Uterus (tissue), 4 donors: Measurements from ENCODE around the gene AUP1. TPM values are rescaled to one million over a fixed set of nuclear protein-coding genes. Genes with fewer than 3 reads are reported as not detected.

Source experiments
- DNase-seq, 2 donors: peaks; one replicate each; pipeline ENCODE4 v3.0.0-alpha.2; 2019 to 2020
- H3K27ac ChIP-seq, 2 donors: fragments of 200-600 bp; sonication (generic); 1 replicate in 1 of 2; 2 replicates in 1 of 2; pipeline ENCODE4 v1.5.1; 2016 to 2018
- H3K27me3 ChIP-seq, 2 donors: fragments of 200-600 bp; sonication (generic); one replicate each; pipeline ENCODE4 v1.5.1; 2018 to 2019; ENCODE audit warnings: control low read depth in 1 of 2
- H3K36me3 ChIP-seq, 2 donors: fragments of 200-600 bp; sonication (generic); one replicate each; pipeline ENCODE4 v1.5.1; 2019; ENCODE audit warnings: control low read depth in 1 of 2
- H3K4me1 ChIP-seq, 2 donors: fragments of 200-600 bp; sonication (generic); one replicate each; pipeline ENCODE4 v1.5.1; 2018 to 2019; ENCODE audit warnings: control low read depth in 1 of 2
- H3K4me3 ChIP-seq, 2 donors: fragments of 200-600 bp; sonication (generic); 1 replicate in 1 of 2; 2 replicates in 1 of 2; pipeline ENCODE4 v1.5.1; 2018 to 2019; ENCODE audit warnings: mild to moderate bottlenecking in 1 of 2
- H3K9me3 ChIP-seq, 2 donors: fragments of 200-600 bp; sonication (generic); one replicate each; pipeline ENCODE4 v1.5.1; 2019; ENCODE audit warnings: control low read depth in 1 of 2
- POLR2A ChIP-seq, 2 donors: fragments of 450-650 bp; IDR thresholded peaks; one replicate each; pipeline ENCODE4 v1.6.1; 2016; ENCODE audit warnings: antibody characterized with exemption in 2 of 2, mild to moderate bottlenecking in 1 of 2, moderate library complexity in 1 of 2
- intact Hi-C: fragments of 100-400 bp; cut with DNase I; formaldehyde crosslinking; loops from one replicate; pipeline ENCODE4 v1.15.1; 2023; ENCODE audit warnings: low total_unique reads
- total RNA-seq, 4 donors: library from RNA; depleted of rRNA in 3 of 4; stranded (reverse); fragments of >200 nt in 3 of 4; gene quantifications; one replicate each; pipeline versions ENCODE4 v1.1.0 to v1.2.4, GENCODE V29; 2014 to 2023
- TF ChIP-seq, protein P1 (sequence below), 4 experiments: fragments of 200-600 bp in 2 of 4; fragments of 450-650 bp in 2 of 4; sonication (generic) in 2 of 4; IDR thresholded peaks; one replicate each; pipeline ENCODE4 v1.5.1; 2016 to 2019; ENCODE audit warnings: antibody characterized with exemption in 4 of 4, mild to moderate bottlenecking in 2 of 4, moderate library complexity in 1 of 4
- donor health status: DM: yes; HTN: yes; CAD: no.

The AUP1 gene
- total RNA-seq, 4 donors from 2014 or later, result 62.8 to 87.0 (median 70.7) TPM

DNA sequence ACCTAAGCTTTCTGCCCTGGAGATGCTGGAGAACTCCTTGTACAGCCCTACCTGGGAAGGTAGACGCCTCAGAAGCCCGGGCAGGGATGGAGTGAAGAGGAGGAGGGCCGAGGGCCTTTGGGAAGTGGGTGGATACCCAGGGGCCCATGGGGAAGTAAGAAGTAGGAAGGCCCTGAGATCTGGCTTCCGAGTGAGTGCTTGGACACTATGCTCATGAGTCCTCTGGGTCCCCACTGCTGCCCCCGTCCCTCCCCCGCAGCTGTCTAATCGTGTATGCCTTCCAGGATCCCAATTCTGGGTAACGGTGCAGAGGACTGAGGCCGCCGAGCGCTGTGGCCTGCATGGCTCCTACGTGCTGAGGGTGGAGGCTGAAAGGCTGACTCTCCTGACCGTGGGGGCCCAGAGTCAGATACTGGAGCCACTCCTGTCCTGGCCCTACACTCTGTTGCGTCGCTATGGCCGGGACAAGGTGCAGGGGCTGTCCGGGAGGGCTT, 26.2 kb upstream of the AUP1 start:
- no peaks in the 10 kb centered on the region for H3K36me3 ChIP-seq
- peak overlapping the region; percentile 84 to 88 for H3K27ac ChIP-seq
- no peak for DNase-seq
- no peaks in the 10 kb centered on the region for H3K27me3 ChIP-seq
- H3K4me3 ChIP-seq, result peak overlapping the region; percentile 59 to 81
- H3K4me1 ChIP-seq, result peaks cover 0 to 12% of the 10 kb centered on the region in 2 donors
- TF ChIP-seq POLR2A (IDR thresholded peaks at IDR 0.05), result no peak
- TF ChIP-seq, protein P1, sequence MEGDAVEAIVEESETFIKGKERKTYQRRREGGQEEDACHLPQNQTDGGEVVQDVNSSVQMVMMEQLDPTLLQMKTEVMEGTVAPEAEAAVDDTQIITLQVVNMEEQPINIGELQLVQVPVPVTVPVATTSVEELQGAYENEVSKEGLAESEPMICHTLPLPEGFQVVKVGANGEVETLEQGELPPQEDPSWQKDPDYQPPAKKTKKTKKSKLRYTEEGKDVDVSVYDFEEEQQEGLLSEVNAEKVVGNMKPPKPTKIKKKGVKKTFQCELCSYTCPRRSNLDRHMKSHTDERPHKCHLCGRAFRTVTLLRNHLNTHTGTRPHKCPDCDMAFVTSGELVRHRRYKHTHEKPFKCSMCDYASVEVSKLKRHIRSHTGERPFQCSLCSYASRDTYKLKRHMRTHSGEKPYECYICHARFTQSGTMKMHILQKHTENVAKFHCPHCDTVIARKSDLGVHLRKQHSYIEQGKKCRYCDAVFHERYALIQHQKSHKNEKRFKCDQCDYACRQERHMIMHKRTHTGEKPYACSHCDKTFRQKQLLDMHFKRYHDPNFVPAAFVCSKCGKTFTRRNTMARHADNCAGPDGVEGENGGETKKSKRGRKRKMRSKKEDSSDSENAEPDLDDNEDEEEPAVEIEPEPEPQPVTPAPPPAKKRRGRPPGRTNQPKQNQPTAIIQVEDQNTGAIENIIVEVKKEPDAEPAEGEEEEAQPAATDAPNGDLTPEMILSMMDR (IDR thresholded peaks at IDR 0.05), result no peak
- intact Hi-C loops, result no loop called here
- H3K9me3 ChIP-seq, result no peaks in the 10 kb centered on the region

- DNase-seq, result peak; percentile 43 to 52
- H3K27me3 ChIP-seq, result no peaks in the 10 kb centered on the region
- peak overlapping the region; percentile 84 to 88 for H3K27ac ChIP-seq
- no peaks in the 10 kb centered on the region for H3K9me3 ChIP-seq
- H3K4me3 ChIP-seq, result peak overlapping the region; percentile 59 to 81
- intact Hi-C loops, result no loop called here
- no peaks in the 10 kb centered on the region for H3K36me3 ChIP-seq
- TF ChIP-seq, protein P1 (IDR thresholded peaks at IDR 0.05), result no peak
- TF ChIP-seq POLR2A (IDR thresholded peaks at IDR 0.05), result no peak
- peaks cover 0 to 12% of the 10 kb centered on the region in 2 donors for H3K4me1 ChIP-seq
Measured at GRCh38 chr2:74554820-74555531, 25.5 kb upstream of the AUP1 start.

DNA sequence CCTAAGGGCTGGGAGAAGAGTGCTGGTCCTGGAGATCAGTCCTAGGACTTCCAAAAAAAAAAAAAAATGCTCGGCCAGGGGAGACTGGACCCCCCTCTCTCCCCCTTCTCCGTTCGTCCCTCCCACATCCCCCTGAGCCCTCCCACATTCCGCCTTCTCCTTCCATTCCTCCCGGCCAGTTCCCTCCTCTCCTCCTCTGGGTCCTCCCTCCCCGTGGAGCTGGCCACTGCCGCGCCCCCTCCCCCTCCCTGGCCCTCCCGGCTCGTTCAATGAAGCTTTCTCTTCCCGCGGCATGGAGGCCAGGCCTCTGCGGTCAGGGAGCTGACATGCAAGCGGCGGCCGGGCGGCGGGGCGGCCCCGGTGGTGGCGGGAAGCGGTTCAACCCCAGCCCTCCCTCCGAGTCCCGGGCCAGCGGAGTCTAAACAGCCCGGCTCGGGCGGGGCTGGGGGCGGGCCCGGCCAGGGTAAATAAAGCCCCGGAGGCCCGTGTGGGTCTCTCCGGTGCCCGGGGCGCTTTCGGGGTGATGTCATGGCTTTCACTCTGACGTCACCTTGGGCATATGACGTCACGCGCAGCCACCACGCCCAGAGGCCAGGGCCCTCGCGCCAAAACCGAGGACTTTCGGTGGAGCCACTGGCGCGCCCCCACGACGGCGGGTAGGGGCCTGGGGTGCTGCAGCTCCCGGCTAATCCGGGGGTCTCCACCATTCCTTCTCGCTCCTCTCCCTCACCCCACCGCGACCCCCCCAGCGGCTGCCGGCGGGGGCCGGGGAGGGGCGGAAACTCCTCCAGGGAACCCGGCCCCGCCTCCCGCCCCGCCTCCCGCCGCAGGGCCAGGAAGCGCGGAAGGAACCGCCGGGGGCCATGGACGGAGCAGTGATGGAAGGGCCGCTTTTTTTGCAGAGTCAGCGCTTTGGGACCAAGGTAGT, 24.6 kb upstream of the AUP1 start, which contains the start of the genes DOK1 and LOXL3:
Gene DOK1 (plus strand): TSS at position 829 of the 928 bp plus-strand sequence. CDS start 35 bp downstream, at position 864.
Gene LOXL3 (minus strand): TSS at position 51 of the 928 bp plus-strand sequence. CDS start 1,308 bp downstream, outside the sequence.
- peak; percentile 87 to 89 for DNase-seq
- no peaks in the 10 kb centered on the region for H3K36me3 ChIP-seq
- peak in 1 of 2 donors; percentile 20 for TF ChIP-seq POLR2A (IDR thresholded peaks at IDR 0.05)
- TF ChIP-seq, protein P1 (IDR thresholded peaks at IDR 0.05), result peak in 1 of 4 experiments; percentile 23
- no peaks in the 10 kb centered on the region for H3K9me3 ChIP-seq
- peak within 1 kb of the TSS; percentile 59 to 81 for H3K4me3 ChIP-seq
- H3K27ac ChIP-seq, result peak within 1 kb of the TSS; percentile 84 to 88
- intact Hi-C loops, result no loop called here
- H3K4me1 ChIP-seq, result peaks cover 0 to 12% of the 10 kb centered on the region in 2 donors
- no peaks in the 10 kb centered on the region for H3K27me3 ChIP-seq

DNA sequence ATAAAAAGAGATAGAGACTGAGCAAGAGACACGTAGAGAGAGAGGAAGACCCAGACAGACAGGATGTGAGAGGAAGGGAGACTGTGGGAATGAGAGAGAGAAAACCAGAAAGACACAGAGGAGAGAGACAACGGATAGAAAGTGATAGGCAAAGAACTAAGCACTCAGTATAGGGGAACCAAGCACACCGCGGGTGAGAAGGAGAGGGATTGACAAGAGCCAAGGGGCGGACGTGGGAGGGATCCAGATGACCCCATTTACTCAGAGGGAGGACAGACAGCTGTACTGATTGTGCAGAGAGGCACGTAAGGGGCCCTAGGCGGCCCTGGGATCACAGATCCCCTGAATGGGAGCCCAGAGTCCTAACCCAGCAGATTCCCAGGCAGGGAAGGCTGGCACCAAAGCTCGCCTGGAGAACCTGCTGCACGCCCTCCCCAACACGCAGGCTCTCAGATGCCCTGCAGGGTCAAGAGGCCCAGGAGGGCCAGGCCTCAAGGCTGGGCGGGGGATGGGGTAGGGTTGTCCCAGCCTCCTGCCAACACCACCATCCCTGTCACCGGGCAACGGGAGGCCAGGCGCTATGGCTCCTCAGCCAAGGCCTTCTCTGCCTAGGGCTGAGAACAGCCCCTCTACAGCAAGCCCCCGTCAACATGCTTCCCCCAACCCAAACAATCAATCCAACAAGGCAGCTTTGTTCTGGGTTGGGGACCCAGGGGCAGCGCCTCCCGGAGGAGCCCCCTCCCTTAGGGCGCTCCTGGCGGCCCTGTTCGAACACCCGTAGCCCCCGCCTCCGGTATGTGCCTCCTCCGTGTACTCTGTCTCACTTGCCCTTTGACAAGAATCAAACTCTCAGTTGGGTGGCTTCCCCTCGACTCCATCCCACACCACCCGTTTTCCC, 23.7 kb upstream of the AUP1 start:
- Histone ChIP-seq H3K9me3 (no peaks in the 10 kb centered on the region), H3K27me3 (no peaks in the 10 kb centered on the region), H3K4me3 (peak overlapping the region; percentile 59 to 81), H3K4me1 (peaks cover 0 to 12% of the 10 kb centered on the region in 2 donors), H3K36me3 (no peaks in the 10 kb centered on the region), H3K27ac (peak overlapping the region; percentile 84 to 88)
- peak in 1 of 2 donors; percentile 36 for DNase-seq
- intact Hi-C loops, result no loop called here
- TF ChIP-seq POLR2A (IDR thresholded peaks at IDR 0.05), result no peak
- TF ChIP-seq, protein P1 (IDR thresholded peaks at IDR 0.05), result no peak
